MM.1S (cell line): ENCODE measurements around the gene CASP10.
A peak's percentile ranks its signal among the peaks of the same experiment; 100 is the strongest.

Experiments
- DNase-seq: peaks from one replicate; pipeline ENCODE4 v3.0.0-alpha.2; 2015
- H2AFZ ChIP-seq: fragments of 300-600 bp; sonication (generic); 2 replicates; pipeline ENCODE4 v1.6.0; 2016; ENCODE audit warnings: antibody characterized with exemption, low read length
- H3F3A ChIP-seq: fragments of 300-600 bp; sonication (generic); 2 replicates; pipeline ENCODE4 v1.6.1; 2016; ENCODE audit warnings: mild to moderate bottlenecking, antibody characterized with exemption, low read length, moderate library complexity, mixed read lengths; ENCODE audit not compliant: insufficient read depth
- H3K27ac ChIP-seq: fragments of 300-600 bp; sonication (generic); 2 replicates; pipeline ENCODE4 v1.5.1; 2016; ENCODE audit warnings: mild to moderate bottlenecking, low read length
- H3K27me3 ChIP-seq: fragments of 300-600 bp; sonication (generic); replicated peaks from 2 replicates; pipeline ENCODE4 v1.6.0; 2016; ENCODE audit warnings: low read length; ENCODE audit not compliant: insufficient read depth
- H3K36me3 ChIP-seq: fragments of 300-600 bp; sonication (generic); replicated peaks from 2 replicates; pipeline ENCODE4 v1.6.1; 2016; ENCODE audit warnings: mild to moderate bottlenecking, low read length, mixed read lengths; ENCODE audit not compliant: insufficient read depth
- H3K4me1 ChIP-seq: fragments of 300-600 bp; sonication (generic); 2 replicates; pipeline ENCODE4 v1.6.1; 2016; ENCODE audit warnings: low read length, mixed read lengths
- H3K4me2 ChIP-seq: fragments of 300-600 bp; sonication (generic); 2 replicates; pipeline ENCODE4 v1.6.0; 2016; ENCODE audit warnings: low read depth, low read length
- H3K4me3 ChIP-seq: fragments of 300-600 bp; sonication (generic); 2 replicates; pipeline ENCODE4 v1.5.1; 2016; ENCODE audit warnings: low read length, mixed read lengths
- H3K79me2 ChIP-seq: fragments of 300-600 bp; sonication (generic); 2 replicates; pipeline ENCODE4 v1.6.1; 2016; ENCODE audit warnings: mixed run types, low read length, mixed read lengths
- H3K9ac ChIP-seq: fragments of 300-600 bp; sonication (generic); 2 replicates; pipeline ENCODE4 v1.6.1; 2016; ENCODE audit warnings: low read length, mixed read lengths
- H3K9me2 ChIP-seq: fragments of 300-600 bp; sonication (generic); replicated peaks from 2 replicates; pipeline ENCODE4 v1.6.1; 2016; ENCODE audit warnings: mild to moderate bottlenecking, low read length, mixed read lengths; ENCODE audit not compliant: insufficient read depth
- H3K9me3 ChIP-seq: fragments of 300-600 bp; sonication (generic); replicated peaks from 2 replicates; pipeline ENCODE4 v1.6.1; 2016; ENCODE audit warnings: mild to moderate bottlenecking, low read length, mixed read lengths; ENCODE audit not compliant: insufficient read depth
- H4K20me1 ChIP-seq: fragments of 300-600 bp; sonication (generic); 2 replicates; pipeline ENCODE4 v1.6.1; 2016; ENCODE audit warnings: mild to moderate bottlenecking, low read length, moderate library complexity, mixed read lengths; ENCODE audit not compliant: insufficient read depth
- EZH2 ChIP-seq: fragments of 300-600 bp; sonication (generic); optimal IDR thresholded peaks from 2 replicates; pipeline ENCODE3; 2017; ENCODE audit warnings: low read depth, mild to moderate bottlenecking, antibody characterized with exemption, low read length, mixed read lengths
- EZH2phosphoT487 ChIP-seq: fragments of 300-600 bp; sonication (generic); IDR thresholded peaks from 2 replicates; pipeline ENCODE4 v1.6.1; 2018; ENCODE audit warnings: antibody characterized with exemption, low read length
- TF ChIP-seq, protein P1 (sequence below): fragments of 300-600 bp; sonication (generic); IDR thresholded peaks from 2 replicates; pipeline ENCODE4 v1.5.1; 2016; ENCODE audit warnings: antibody characterized with exemption, low read length, mixed read lengths

The CASP10 gene

GRCh38 chr2:201204655-201205514 is 21.9 kb downstream of the CASP10 start:
- 0 out of 2 replicates have a peak, but pooled peaks cover 8% of the 10 kb centered on the region for H3F3A ChIP-seq
- peaks cover 17% of the 10 kb centered on the region; the same call in 1 of the 2 replicates for H3K36me3 ChIP-seq
- no peaks in the 10 kb centered on the region for H4K20me1 ChIP-seq
- H2AFZ ChIP-seq = no peak overlapping the region
- TF ChIP-seq EZH2 = no peak
- TF ChIP-seq, protein P1, sequence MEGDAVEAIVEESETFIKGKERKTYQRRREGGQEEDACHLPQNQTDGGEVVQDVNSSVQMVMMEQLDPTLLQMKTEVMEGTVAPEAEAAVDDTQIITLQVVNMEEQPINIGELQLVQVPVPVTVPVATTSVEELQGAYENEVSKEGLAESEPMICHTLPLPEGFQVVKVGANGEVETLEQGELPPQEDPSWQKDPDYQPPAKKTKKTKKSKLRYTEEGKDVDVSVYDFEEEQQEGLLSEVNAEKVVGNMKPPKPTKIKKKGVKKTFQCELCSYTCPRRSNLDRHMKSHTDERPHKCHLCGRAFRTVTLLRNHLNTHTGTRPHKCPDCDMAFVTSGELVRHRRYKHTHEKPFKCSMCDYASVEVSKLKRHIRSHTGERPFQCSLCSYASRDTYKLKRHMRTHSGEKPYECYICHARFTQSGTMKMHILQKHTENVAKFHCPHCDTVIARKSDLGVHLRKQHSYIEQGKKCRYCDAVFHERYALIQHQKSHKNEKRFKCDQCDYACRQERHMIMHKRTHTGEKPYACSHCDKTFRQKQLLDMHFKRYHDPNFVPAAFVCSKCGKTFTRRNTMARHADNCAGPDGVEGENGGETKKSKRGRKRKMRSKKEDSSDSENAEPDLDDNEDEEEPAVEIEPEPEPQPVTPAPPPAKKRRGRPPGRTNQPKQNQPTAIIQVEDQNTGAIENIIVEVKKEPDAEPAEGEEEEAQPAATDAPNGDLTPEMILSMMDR = no peak
- no peak for TF ChIP-seq EZH2phosphoT487
- H3K9me2 ChIP-seq = no peaks in the 10 kb centered on the region
- no peak overlapping the region for H3K4me3 ChIP-seq
- no peaks in the 10 kb centered on the region for H3K9me3 ChIP-seq
- no peak overlapping the region for H3K27ac ChIP-seq
- H3K9ac ChIP-seq = no peak overlapping the region
- H3K27me3 ChIP-seq = no peaks in the 10 kb centered on the region
- no peaks in the 10 kb centered on the region for H3K4me1 ChIP-seq
- peaks cover 83% of the 10 kb centered on the region for H3K79me2 ChIP-seq
- H3K4me2 ChIP-seq = no peak overlapping the region
- no peak for DNase-seq

GRCh38 chr2:201205515-201205849 is 22.5 kb downstream of the CASP10 start:
- Histone ChIP-seq H3K9ac (no peak overlapping the region), H3K4me1 (peaks cover 3% of the 10 kb centered on the region; the same call in 1 of the 2 replicates), H3K27me3 (no peaks in the 10 kb centered on the region), H3F3A (0 out of 2 replicates have a peak, but pooled peaks cover 8% of the 10 kb centered on the region), H2AFZ (no peak overlapping the region), H3K79me2 (peaks cover 83% of the 10 kb centered on the region), H3K4me3 (no peak overlapping the region), H3K36me3 (peaks cover 19% of the 10 kb centered on the region; the same call in 1 of the 2 replicates), H3K4me2 (no peak overlapping the region), H3K9me2 (no peaks in the 10 kb centered on the region), H3K9me3 (no peaks in the 10 kb centered on the region), H3K27ac (no peak overlapping the region), H4K20me1 (no peaks in the 10 kb centered on the region)
- TF ChIP-seq EZH2phosphoT487 (no peak), EZH2 (no peak)
- TF ChIP-seq, protein P1 = no peak
- no peak for DNase-seq

- H3K9me3 ChIP-seq = no peaks in the 10 kb centered on the region
- peak overlapping the region; percentile 15; the same call in 1 of the 2 replicates for H3K27ac ChIP-seq
- H3K4me1 ChIP-seq = peaks cover 14% of the 10 kb centered on the region
- TF ChIP-seq, protein P1 = no peak
- no peak overlapping the region for H3K4me3 ChIP-seq
- no peak overlapping the region for H2AFZ ChIP-seq
- no peak overlapping the region for H3K4me2 ChIP-seq
- no peak for DNase-seq
- peaks cover 70% of the 10 kb centered on the region for H3K79me2 ChIP-seq
- H3K27me3 ChIP-seq = no peaks in the 10 kb centered on the region
- no peaks in the 10 kb centered on the region for H4K20me1 ChIP-seq
- no peaks in the 10 kb centered on the region for H3K9me2 ChIP-seq
- H3K36me3 ChIP-seq = peaks cover 15% of the 10 kb centered on the region; the same call in 1 of the 2 replicates
- no peak overlapping the region for H3K9ac ChIP-seq
- H3F3A ChIP-seq = peaks cover 15% of the 10 kb centered on the region
Measured at GRCh38 chr2:201208563-201209252, 25.8 kb downstream of the CASP10 start.
